ENCODE measurements around the gene TCF12. TPM values are rescaled to one million over a fixed set of nuclear protein-coding genes. Genes with fewer than 3 reads are reported as not detected.

Gene TCF12
- total and polyA plus RNA-seq, 4 donors = 17.8 to 158 (median 64.4) TPM

- intact Hi-C loops (cut with DNase I) = no loop called here
- H3K27ac ChIP-seq (ENCODE audit: low read depth in 1 of 2, low read length in 2 of 2) = no peak overlapping the region
- WGBS, 2 donors = 42 to 50% methylated on average over 2 of the region's 2 CpGs
- H3K27me3 ChIP-seq (ENCODE audit: control insufficient read depth in 1 of 2, insufficient read depth in 2 of 2, low read length in 1 of 2) = no peaks in the 10 kb centered on the region
- no peaks in the 10 kb centered on the region for H3K4me1 ChIP-seq (ENCODE audit: control insufficient read depth in 1 of 2, insufficient read depth in 2 of 2, low read length in 2 of 2)
- no peak for DNase-seq
- H3K9me3 ChIP-seq (ENCODE audit: control insufficient read depth, low read length) = no peaks in the 10 kb centered on the region
- ATAC-seq (ENCODE audit: low FRiP score) = no peak
- peaks cover 0 to 1% of the 10 kb centered on the region in 2 donors for H3K36me3 ChIP-seq (ENCODE audit: control insufficient read depth in 1 of 2, insufficient read depth in 2 of 2, low read length in 1 of 2)
- no peak overlapping the region for H3K4me3 ChIP-seq (ENCODE audit: low read length in 2 of 2)
Observed at GRCh38 chr15:57253500-57253899, 335.1 kb downstream of the TCF12 start.

DNA sequence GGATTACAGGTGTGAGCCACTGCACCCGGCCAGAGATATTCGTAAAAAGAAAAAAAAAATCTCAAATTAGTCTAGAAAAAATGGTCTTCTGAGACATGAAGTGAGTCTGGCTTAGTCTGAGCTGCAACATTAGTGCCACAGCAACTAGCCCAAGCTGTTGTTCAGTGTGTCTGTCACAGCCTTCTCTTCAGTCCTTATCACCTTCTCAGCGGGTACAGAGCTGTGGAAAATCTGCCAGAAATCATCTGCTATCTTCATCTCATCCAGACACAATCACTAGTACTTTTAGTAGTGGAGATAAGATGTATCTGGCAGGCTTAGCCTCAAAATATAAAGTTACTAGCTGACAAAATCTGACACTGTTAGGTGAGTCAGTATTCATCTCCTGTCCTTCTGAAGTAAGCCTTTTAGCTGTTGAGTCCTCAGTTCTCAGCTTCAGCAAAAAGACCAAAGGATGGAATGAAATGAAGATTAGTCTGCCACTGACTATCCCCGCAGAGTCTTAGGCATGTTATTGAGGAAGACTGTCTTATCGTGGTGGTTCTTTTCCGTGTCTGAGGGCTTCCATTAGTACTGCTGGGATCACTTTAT is 337.4 kb downstream of the TCF12 start:
- ATAC-seq (ENCODE audit: low FRiP score) (no peak), DNase-seq (no peak)
- Histone ChIP-seq H3K4me3 (ENCODE audit: low read length in 2 of 2) (no peak overlapping the region), H3K4me1 (ENCODE audit: control insufficient read depth in 1 of 2, insufficient read depth in 2 of 2, low read length in 2 of 2) (peaks cover 0 to 3% of the 10 kb centered on the region in 2 donors), H3K9me3 (ENCODE audit: control insufficient read depth, low read length) (no peaks in the 10 kb centered on the region), H3K27me3 (ENCODE audit: control insufficient read depth in 1 of 2, insufficient read depth in 2 of 2, low read length in 1 of 2) (no peaks in the 10 kb centered on the region), H3K36me3 (ENCODE audit: control insufficient read depth in 1 of 2, insufficient read depth in 2 of 2, low read length in 1 of 2) (peaks cover 0 to 1% of the 10 kb centered on the region in 2 donors), H3K27ac (ENCODE audit: low read depth in 1 of 2, low read length in 2 of 2) (no peak overlapping the region)
- intact Hi-C loops (cut with DNase I) = no loop called here
- WGBS, 2 donors = 88 to 89% methylated on average over 6 of the region's 6 CpGs

GRCh38 chr15:57256939-57257338 is 338.5 kb downstream of the TCF12 start:
- intact Hi-C loops (cut with DNase I) = no loop called here
- H3K27me3 ChIP-seq (ENCODE audit: control insufficient read depth in 1 of 2, insufficient read depth in 2 of 2, low read length in 1 of 2) = no peaks in the 10 kb centered on the region
- WGBS, 2 donors = 69 to 78% methylated on average over 2 of the region's 2 CpGs
- peaks cover 0 to 3% of the 10 kb centered on the region in 2 donors for H3K4me1 ChIP-seq (ENCODE audit: control insufficient read depth in 1 of 2, insufficient read depth in 2 of 2, low read length in 2 of 2)
- no peak overlapping the region for H3K27ac ChIP-seq (ENCODE audit: low read depth in 1 of 2, low read length in 2 of 2)
- DNase-seq (no peak), ATAC-seq (ENCODE audit: low FRiP score) (no peak)
- H3K4me3 ChIP-seq (ENCODE audit: low read length in 2 of 2) = no peak overlapping the region
- H3K9me3 ChIP-seq (ENCODE audit: control insufficient read depth, low read length) = no peaks in the 10 kb centered on the region
- peaks cover 0 to 1% of the 10 kb centered on the region in 2 donors for H3K36me3 ChIP-seq (ENCODE audit: control insufficient read depth in 1 of 2, insufficient read depth in 2 of 2, low read length in 1 of 2)

DNA sequence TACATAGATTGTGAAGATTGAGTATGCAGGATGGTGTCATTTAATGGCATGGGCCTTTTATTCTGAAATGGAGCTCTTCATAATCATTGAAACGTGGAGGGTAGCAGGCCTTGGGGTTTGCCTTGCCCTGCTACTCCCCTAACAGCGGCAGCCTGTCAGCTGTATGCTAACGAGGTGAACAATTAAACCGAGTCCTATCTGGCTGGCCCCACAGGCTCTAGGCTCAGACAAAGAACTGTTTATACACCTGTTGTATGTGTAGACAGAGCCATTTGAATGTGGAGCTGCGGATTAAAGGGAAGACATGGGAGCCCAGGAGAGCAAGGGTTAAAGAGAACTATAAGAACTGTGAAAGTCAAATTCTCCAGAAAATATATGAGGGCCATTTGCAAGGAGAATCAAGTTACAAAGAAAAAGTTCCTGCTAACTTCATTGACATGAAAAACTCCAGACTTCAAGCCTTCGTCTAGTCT is 341.2 kb downstream of the TCF12 start:
- DNase-seq = no peak
- Histone ChIP-seq H3K4me3 (ENCODE audit: low read length in 2 of 2) (no peak overlapping the region), H3K4me1 (ENCODE audit: control insufficient read depth in 1 of 2, insufficient read depth in 2 of 2, low read length in 2 of 2) (peaks cover 0 to 3% of the 10 kb centered on the region in 2 donors), H3K36me3 (ENCODE audit: control insufficient read depth in 1 of 2, insufficient read depth in 2 of 2, low read length in 1 of 2) (no peaks in the 10 kb centered on the region), H3K9me3 (ENCODE audit: control insufficient read depth, low read length) (no peaks in the 10 kb centered on the region), H3K27me3 (ENCODE audit: control insufficient read depth in 1 of 2, insufficient read depth in 2 of 2, low read length in 1 of 2) (no peaks in the 10 kb centered on the region), H3K27ac (ENCODE audit: low read depth in 1 of 2, low read length in 2 of 2) (peak overlapping the region in 1 of 2 donors; percentile 17)
- intact Hi-C loops (cut with DNase I) = no loop called here
- 36 to 44% methylated on average over 6 of the region's 6 CpGs for WGBS, 2 donors
- ATAC-seq (ENCODE audit: low FRiP score) = no peak

DNA sequence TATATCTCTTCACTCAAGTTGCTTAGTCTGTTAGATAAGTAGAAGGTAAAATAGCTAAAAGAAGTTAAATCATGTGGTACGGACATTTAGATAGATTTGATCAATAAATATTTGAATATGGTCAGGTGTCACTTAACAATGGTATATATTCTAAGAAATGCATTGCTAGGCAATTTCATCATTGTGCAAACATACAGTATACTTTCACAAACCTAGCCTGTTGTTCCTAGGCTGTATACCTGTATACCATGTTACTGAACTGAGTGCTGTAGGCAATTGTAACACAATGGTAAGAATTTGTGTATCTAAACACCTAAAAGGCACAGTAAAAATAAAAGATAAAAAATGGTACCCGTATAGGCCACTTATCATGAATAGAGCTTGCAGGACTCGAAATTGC is 345.1 kb downstream of the TCF12 start:
- no peak for DNase-seq
- Histone ChIP-seq H3K4me1 (ENCODE audit: control insufficient read depth in 1 of 2, insufficient read depth in 2 of 2, low read length in 2 of 2) (peaks cover 0 to 3% of the 10 kb centered on the region in 2 donors), H3K27me3 (ENCODE audit: control insufficient read depth in 1 of 2, insufficient read depth in 2 of 2, low read length in 1 of 2) (no peaks in the 10 kb centered on the region), H3K36me3 (ENCODE audit: control insufficient read depth in 1 of 2, insufficient read depth in 2 of 2, low read length in 1 of 2) (no peaks in the 10 kb centered on the region), H3K9me3 (ENCODE audit: control insufficient read depth, low read length) (no peaks in the 10 kb centered on the region), H3K4me3 (ENCODE audit: low read length in 2 of 2) (no peak overlapping the region), H3K27ac (ENCODE audit: low read depth in 1 of 2, low read length in 2 of 2) (no peak overlapping the region)
- 89 to 90% methylated on average over 3 of the region's 3 CpGs for WGBS, 2 donors
- no peak for ATAC-seq (ENCODE audit: low FRiP score)
- intact Hi-C loops (cut with DNase I) = no loop called here

- Histone ChIP-seq H3K36me3 (ENCODE audit: control insufficient read depth in 1 of 2, insufficient read depth in 2 of 2, low read length in 1 of 2) (peaks cover 6 to 10% of the 10 kb centered on the region in 2 donors), H3K9me3 (ENCODE audit: control insufficient read depth, low read length) (no peaks in the 10 kb centered on the region), H3K27me3 (ENCODE audit: control insufficient read depth in 1 of 2, insufficient read depth in 2 of 2, low read length in 1 of 2) (no peaks in the 10 kb centered on the region), H3K4me1 (ENCODE audit: control insufficient read depth in 1 of 2, insufficient read depth in 2 of 2, low read length in 2 of 2) (no peaks in the 10 kb centered on the region), H3K27ac (ENCODE audit: low read depth in 1 of 2, low read length in 2 of 2) (no peak overlapping the region), H3K4me3 (ENCODE audit: low read length in 2 of 2) (no peak overlapping the region)
- 94% methylated on average over 9 of the region's 9 CpGs for WGBS, 2 donors
- DNase-seq (no peak), ATAC-seq (ENCODE audit: low FRiP score) (no peak)
- intact Hi-C loops (cut with DNase I) = no loop called here
Observed at GRCh38 chr15:57272771-57273357, 354.4 kb downstream of the TCF12 start.

- no peak for ATAC-seq (ENCODE audit: low FRiP score)
- Histone ChIP-seq H3K4me1 (ENCODE audit: control insufficient read depth in 1 of 2, insufficient read depth in 2 of 2, low read length in 2 of 2) (no peaks in the 10 kb centered on the region), H3K27ac (ENCODE audit: low read depth in 1 of 2, low read length in 2 of 2) (no peak overlapping the region), H3K27me3 (ENCODE audit: control insufficient read depth in 1 of 2, insufficient read depth in 2 of 2, low read length in 1 of 2) (no peaks in the 10 kb centered on the region), H3K4me3 (ENCODE audit: low read length in 2 of 2) (no peak overlapping the region), H3K36me3 (ENCODE audit: control insufficient read depth in 1 of 2, insufficient read depth in 2 of 2, low read length in 1 of 2) (peaks cover 6 to 10% of the 10 kb centered on the region in 2 donors), H3K9me3 (ENCODE audit: control insufficient read depth, low read length) (no peaks in the 10 kb centered on the region)
- no peak for DNase-seq
- intact Hi-C loops (cut with DNase I) = no loop called here
- 89 to 95% methylated on average over 1 of the region's 1 CpG for WGBS, 2 donors
Observed at GRCh38 chr15:57273402-57273801, 355.0 kb downstream of the TCF12 start.

- Histone ChIP-seq H3K4me1 (ENCODE audit: control insufficient read depth in 1 of 2, insufficient read depth in 2 of 2, low read length in 2 of 2) (no peaks in the 10 kb centered on the region), H3K27me3 (ENCODE audit: control insufficient read depth in 1 of 2, insufficient read depth in 2 of 2, low read length in 1 of 2) (no peaks in the 10 kb centered on the region), H3K9me3 (ENCODE audit: control insufficient read depth, low read length) (no peaks in the 10 kb centered on the region), H3K36me3 (ENCODE audit: control insufficient read depth in 1 of 2, insufficient read depth in 2 of 2, low read length in 1 of 2) (peaks cover 2 to 6% of the 10 kb centered on the region in 2 donors), H3K4me3 (ENCODE audit: low read length in 2 of 2) (no peak overlapping the region), H3K27ac (ENCODE audit: low read depth in 1 of 2, low read length in 2 of 2) (no peak overlapping the region)
- intact Hi-C loops (cut with DNase I) = no loop called here
- DNase-seq (no peak), ATAC-seq (ENCODE audit: low FRiP score) (no peak)
- WGBS, 2 donors = 87 to 95% methylated on average over 2 to 3 of the region's 3 CpGs
Observed at GRCh38 chr15:57278439-57278838, 360.0 kb downstream of the TCF12 start.

DNA sequence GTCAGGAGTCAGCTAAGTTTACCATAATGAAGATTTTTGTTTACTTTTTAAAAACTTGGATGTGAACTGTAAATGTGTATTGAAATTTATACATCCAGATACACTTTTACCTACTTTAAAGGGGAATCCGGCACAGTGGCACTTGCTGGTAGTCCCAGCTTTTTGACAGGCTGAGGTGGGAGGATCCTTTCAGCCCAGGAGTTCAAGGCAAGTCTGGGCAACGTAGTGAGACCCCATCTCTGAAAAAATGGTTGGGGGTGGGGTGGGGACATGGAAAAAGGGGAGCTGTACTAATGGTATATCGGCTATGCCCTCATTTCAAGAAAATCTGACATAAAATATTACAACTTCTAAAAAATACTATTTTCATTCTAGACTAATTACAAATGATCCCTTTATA is 362.0 kb downstream of the TCF12 start:
- no peak for ATAC-seq (ENCODE audit: low FRiP score)
- DNase-seq = no peak
- Histone ChIP-seq H3K27me3 (ENCODE audit: control insufficient read depth in 1 of 2, insufficient read depth in 2 of 2, low read length in 1 of 2) (no peaks in the 10 kb centered on the region), H3K4me3 (ENCODE audit: low read length in 2 of 2) (no peak overlapping the region), H3K27ac (ENCODE audit: low read depth in 1 of 2, low read length in 2 of 2) (no peak overlapping the region), H3K36me3 (ENCODE audit: control insufficient read depth in 1 of 2, insufficient read depth in 2 of 2, low read length in 1 of 2) (peaks cover 0 to 2% of the 10 kb centered on the region in 2 donors), H3K4me1 (ENCODE audit: control insufficient read depth in 1 of 2, insufficient read depth in 2 of 2, low read length in 2 of 2) (no peaks in the 10 kb centered on the region), H3K9me3 (ENCODE audit: control insufficient read depth, low read length) (no peaks in the 10 kb centered on the region)
- intact Hi-C loops (cut with DNase I) = no loop called here
- 93 to 95% methylated on average over 3 of the region's 3 CpGs for WGBS, 2 donors
